IPS DF 6.9 (cell line): ENCODE results near the gene LPCAT2.

ENCODE experiments used
- DNase-seq: peaks from one replicate; pipeline ENCODE4 v3.0.0-alpha.2; 2013; ENCODE audit warnings: low read depth, low spot score
- H3K27ac ChIP-seq: one replicate; pipeline ENCODE4 v1.5.1; 2013; ENCODE audit warnings: low read length, control low read depth
- H3K27me3 ChIP-seq: 2 replicates; pipeline ENCODE4 v1.6.1; 2013; ENCODE audit warnings: mild to moderate bottlenecking, low read length; ENCODE audit not compliant: control insufficient read depth, insufficient read depth
- H3K36me3 ChIP-seq: 2 replicates; pipeline ENCODE4 v1.6.1; 2013; ENCODE audit warnings: low read length; ENCODE audit not compliant: control insufficient read depth, insufficient read depth
- H3K4me1 ChIP-seq: 2 replicates; pipeline ENCODE4 v1.6.1; 2013; ENCODE audit warnings: low read length; ENCODE audit not compliant: control insufficient read depth, insufficient read depth
- H3K4me3 ChIP-seq: 2 replicates; pipeline ENCODE4 v1.5.1; 2013; ENCODE audit warnings: mild to moderate bottlenecking, low read length
- H3K9me3 ChIP-seq: 2 replicates; pipeline ENCODE4 v1.6.1; 2013; ENCODE audit warnings: low read length, inconsistent platforms; ENCODE audit not compliant: control insufficient read depth, insufficient read depth
- WGBS: extraction: QIAGEN DNeasy Blood & Tissue Kit; methylation state at CpG from one replicate; pipeline ENCODE4 v1.1.7; 2013; ENCODE audit warnings: mixed read lengths, missing lambda C conversion rate; ENCODE audit not compliant: insufficient read length, insufficient coverage; 5-methylcytosine and 5-hydroxymethylcytosine counted together

The LPCAT2 gene

DNA sequence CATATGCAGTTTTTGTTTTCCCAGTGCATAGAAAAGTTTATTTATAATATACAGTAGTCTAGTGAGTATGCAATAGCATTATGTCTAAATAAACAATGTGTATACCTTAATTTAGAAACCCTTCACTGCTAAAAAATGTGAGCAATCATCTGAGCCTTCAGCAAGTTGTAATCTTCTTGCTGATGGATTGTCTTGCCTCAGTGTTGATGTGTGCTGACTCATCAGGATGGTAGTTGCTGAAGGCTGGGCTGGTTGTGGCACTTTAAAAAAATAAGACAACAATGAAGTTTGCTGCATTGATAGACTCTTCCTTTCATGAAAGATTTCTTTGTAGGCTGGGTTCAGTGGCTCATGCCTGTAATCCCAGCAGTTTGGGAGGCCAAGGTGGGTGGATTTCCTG, 43.7 kb downstream of the LPCAT2 start:
- H3K4me3 ChIP-seq = no peak overlapping the region
- no peaks in the 10 kb centered on the region for H3K4me1 ChIP-seq
- no peak for DNase-seq
- no peaks in the 10 kb centered on the region for H3K9me3 ChIP-seq
- H3K36me3 ChIP-seq = no peaks in the 10 kb centered on the region
- no peaks in the 10 kb centered on the region for H3K27me3 ChIP-seq
- no peak overlapping the region for H3K27ac ChIP-seq

- no peaks in the 10 kb centered on the region for H3K27me3 ChIP-seq
- WGBS = no CpG with 5 or more reads among the region's 2 CpGs
- no peak for DNase-seq
- H3K27ac ChIP-seq = no peak overlapping the region
- H3K4me3 ChIP-seq = no peak overlapping the region
- no peaks in the 10 kb centered on the region for H3K9me3 ChIP-seq
- H3K4me1 ChIP-seq = no peaks in the 10 kb centered on the region
- no peaks in the 10 kb centered on the region for H3K36me3 ChIP-seq
Observed at GRCh38 chr16:55555436-55555835, 46.6 kb downstream of the LPCAT2 start.

DNA sequence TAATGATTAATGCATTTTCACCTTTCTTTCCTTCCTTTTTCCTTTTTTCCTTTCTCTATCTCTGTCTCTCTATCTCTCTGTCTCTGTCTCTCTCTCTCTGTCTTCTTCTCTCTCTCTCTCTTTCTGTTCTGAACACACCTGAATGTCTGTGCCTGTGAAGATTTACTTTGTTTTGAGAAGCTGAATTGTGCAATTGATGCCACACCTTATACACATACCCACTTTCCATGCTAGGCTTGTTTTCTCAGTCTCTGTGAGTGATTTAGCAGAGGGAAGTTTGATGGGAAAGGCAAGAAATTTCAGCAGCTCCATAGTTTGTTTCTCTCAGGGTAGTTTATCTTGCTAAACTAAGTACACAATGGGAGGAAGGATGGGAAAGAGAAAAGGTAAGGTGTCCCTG, 48.3 kb downstream of the LPCAT2 start:
- DNase-seq = no peak
- H3K27ac ChIP-seq = no peak overlapping the region
- no peaks in the 10 kb centered on the region for H3K36me3 ChIP-seq
- no peaks in the 10 kb centered on the region for H3K9me3 ChIP-seq
- no peak overlapping the region for H3K4me3 ChIP-seq
- no peaks in the 10 kb centered on the region for H3K27me3 ChIP-seq
- H3K4me1 ChIP-seq = no peaks in the 10 kb centered on the region

DNA sequence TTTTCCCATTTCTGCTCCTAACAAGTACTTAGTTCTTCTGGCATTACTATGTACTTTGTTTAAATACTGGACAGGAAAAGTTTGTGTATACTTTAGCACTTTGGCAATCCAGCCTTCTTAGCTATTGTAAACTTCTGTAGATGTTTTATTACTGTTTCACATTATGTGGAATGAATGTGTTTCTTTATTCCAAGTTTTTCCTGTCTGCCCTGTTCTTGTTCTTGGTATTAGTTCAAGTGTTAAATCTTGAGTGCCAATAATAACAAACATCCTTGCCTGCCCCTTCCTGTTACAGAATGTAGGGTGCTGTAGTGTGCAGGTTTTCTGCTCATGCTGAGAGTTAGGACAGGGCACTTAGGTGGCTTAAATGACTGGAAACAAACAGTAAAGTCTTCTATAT, 50.4 kb downstream of the LPCAT2 start:
- no peak overlapping the region for H3K4me3 ChIP-seq
- no peaks in the 10 kb centered on the region for H3K9me3 ChIP-seq
- no peaks in the 10 kb centered on the region for H3K4me1 ChIP-seq
- no peak overlapping the region for H3K27ac ChIP-seq
- no peak for DNase-seq
- H3K36me3 ChIP-seq = no peaks in the 10 kb centered on the region
- H3K27me3 ChIP-seq = no peaks in the 10 kb centered on the region

DNA sequence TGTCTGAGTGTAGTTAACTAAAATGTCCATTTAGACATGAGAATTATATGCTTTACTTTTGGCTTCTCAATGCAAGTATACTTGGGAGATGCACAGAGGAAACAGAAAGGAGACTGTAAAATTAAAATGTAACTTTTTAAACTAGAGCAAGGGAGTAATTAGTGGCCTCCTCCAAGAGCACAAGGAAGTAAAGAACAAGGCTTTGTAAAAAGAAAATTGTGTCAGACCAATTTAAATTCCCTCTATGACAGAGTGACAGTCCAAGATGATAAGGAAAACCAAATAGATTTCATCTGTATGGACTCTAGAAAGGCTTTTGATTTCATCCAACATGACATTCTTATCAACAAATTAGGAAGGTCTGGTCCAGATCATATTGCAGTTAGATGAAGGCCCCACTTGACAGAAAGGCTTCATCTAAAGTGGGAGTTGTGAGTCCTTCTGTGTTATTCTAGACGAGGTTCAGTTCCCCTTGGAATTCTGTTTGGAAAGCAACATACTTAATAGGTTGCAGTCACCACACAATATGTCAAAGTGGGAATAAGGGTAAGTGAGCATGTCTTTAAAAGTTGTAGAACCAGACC, 51.2 kb downstream of the LPCAT2 start:
- DNase-seq = no peak
- H3K4me1 ChIP-seq = no peaks in the 10 kb centered on the region

GRCh38 chr16:55561319-55561848, 52.5 kb downstream of the LPCAT2 start:
- Histone ChIP-seq H3K9me3 (no peaks in the 10 kb centered on the region), H3K27ac (no peak overlapping the region), H3K36me3 (no peaks in the 10 kb centered on the region), H3K27me3 (no peaks in the 10 kb centered on the region), H3K4me1 (no peaks in the 10 kb centered on the region), H3K4me3 (no peak overlapping the region)
- no peak for DNase-seq
- no CpG with 5 or more reads among the region's 2 CpGs for WGBS

More for the DNA sequence above, 51.2 kb downstream of the LPCAT2 start:
- WGBS = no CpG with 5 or more reads among the region's 1 CpG
- no peaks in the 10 kb centered on the region for H3K9me3 ChIP-seq
- no peak overlapping the region for H3K4me3 ChIP-seq
- no peaks in the 10 kb centered on the region for H3K36me3 ChIP-seq
- no peak overlapping the region for H3K27ac ChIP-seq
- H3K27me3 ChIP-seq = no peaks in the 10 kb centered on the region

GRCh38 chr16:55562936-55563335, 54.1 kb downstream of the LPCAT2 start:
- H3K36me3 ChIP-seq = no peaks in the 10 kb centered on the region
- no peak overlapping the region for H3K27ac ChIP-seq
- H3K27me3 ChIP-seq = no peaks in the 10 kb centered on the region
- WGBS = no CpG with 5 or more reads among the region's 1 CpG
- no peak overlapping the region for H3K4me3 ChIP-seq
- H3K9me3 ChIP-seq = no peaks in the 10 kb centered on the region
- DNase-seq = no peak
- H3K4me1 ChIP-seq = no peaks in the 10 kb centered on the region

GRCh38 chr16:55563797-55564196, 54.9 kb downstream of the LPCAT2 start:
- Histone ChIP-seq H3K4me1 (no peaks in the 10 kb centered on the region), H3K4me3 (no peak overlapping the region), H3K9me3 (no peaks in the 10 kb centered on the region), H3K27ac (no peak overlapping the region), H3K27me3 (no peaks in the 10 kb centered on the region), H3K36me3 (no peaks in the 10 kb centered on the region)
- no peak for DNase-seq
- WGBS = no CpG with 5 or more reads among the region's 2 CpGs

- H3K27ac ChIP-seq = no peak overlapping the region
- H3K4me3 ChIP-seq = no peak overlapping the region
- no CpG with 5 or more reads among the region's 1 CpG for WGBS
- no peaks in the 10 kb centered on the region for H3K27me3 ChIP-seq
- no peaks in the 10 kb centered on the region for H3K9me3 ChIP-seq
- no peak for DNase-seq
- no peaks in the 10 kb centered on the region for H3K36me3 ChIP-seq
- no peaks in the 10 kb centered on the region for H3K4me1 ChIP-seq
Observed at GRCh38 chr16:55565086-55565485, 56.2 kb downstream of the LPCAT2 start.

DNA sequence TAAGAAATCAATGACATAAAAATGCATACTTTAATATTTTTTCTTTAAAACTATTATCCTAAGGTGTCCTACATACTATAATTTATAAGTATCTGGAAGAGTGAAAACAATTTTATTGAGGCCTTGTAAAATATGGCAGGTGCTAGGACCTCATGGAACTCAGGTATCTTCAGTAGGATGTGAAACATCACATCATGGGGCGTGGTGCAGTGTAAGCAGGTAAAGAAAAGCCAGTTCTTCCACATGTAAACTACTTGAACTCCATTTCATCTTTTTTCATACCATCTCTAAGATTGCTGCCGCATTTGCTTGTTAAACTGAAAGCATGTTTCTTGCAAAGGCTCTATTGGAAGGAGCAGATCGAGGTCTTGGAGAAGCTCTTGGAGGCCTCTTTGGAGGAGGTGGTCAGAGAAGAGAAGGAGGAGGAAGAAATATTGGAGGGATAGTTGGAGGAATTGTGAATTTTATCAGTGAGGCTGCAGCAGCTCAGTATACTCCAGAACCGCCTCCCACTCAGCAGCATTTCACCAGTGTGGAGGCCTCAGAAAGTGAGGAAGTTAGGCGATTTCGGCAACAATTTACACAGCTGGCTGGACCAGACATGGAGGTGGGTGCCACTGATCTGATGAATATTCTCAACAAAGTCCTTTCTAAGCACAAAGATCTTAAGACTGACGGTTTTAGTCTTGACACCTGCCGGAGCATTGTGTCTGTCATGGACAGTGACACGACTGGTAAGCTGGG, 57.7 kb downstream of the LPCAT2 start, which contains the start of gene CAPNS2:
CAPNS2 (plus strand) TSS at position 253 of the 744 bp plus-strand sequence; CDS start at position 326, 73 bp downstream.
- no CpG with 5 or more reads among the region's 9 CpGs for WGBS

GRCh38 chr16:55567382-55567781, 58.5 kb downstream of the LPCAT2 start:
- DNase-seq = no peak
- Histone ChIP-seq H3K9me3 (no peaks in the 10 kb centered on the region), H3K27ac (no peak overlapping the region), H3K4me3 (no peak overlapping the region), H3K27me3 (no peaks in the 10 kb centered on the region), H3K4me1 (no peaks in the 10 kb centered on the region), H3K36me3 (no peaks in the 10 kb centered on the region)
- no CpG with 5 or more reads among the region's 3 CpGs for WGBS

More for the DNA sequence above, 57.7 kb downstream of the LPCAT2 start, which contains the start of gene CAPNS2:
- no peak within 1 kb of the TSS for H3K4me3 ChIP-seq
- no peak for DNase-seq
- no peak within 1 kb of the TSS for H3K27ac ChIP-seq
- no peaks in the 10 kb centered on the region for H3K27me3 ChIP-seq
- H3K36me3 ChIP-seq = no peaks in the 10 kb centered on the region
- no peaks in the 10 kb centered on the region for H3K4me1 ChIP-seq
- H3K9me3 ChIP-seq = no peaks in the 10 kb centered on the region
